ENCODE measurements around the gene FSD2.

Gene FSD2, protein sequence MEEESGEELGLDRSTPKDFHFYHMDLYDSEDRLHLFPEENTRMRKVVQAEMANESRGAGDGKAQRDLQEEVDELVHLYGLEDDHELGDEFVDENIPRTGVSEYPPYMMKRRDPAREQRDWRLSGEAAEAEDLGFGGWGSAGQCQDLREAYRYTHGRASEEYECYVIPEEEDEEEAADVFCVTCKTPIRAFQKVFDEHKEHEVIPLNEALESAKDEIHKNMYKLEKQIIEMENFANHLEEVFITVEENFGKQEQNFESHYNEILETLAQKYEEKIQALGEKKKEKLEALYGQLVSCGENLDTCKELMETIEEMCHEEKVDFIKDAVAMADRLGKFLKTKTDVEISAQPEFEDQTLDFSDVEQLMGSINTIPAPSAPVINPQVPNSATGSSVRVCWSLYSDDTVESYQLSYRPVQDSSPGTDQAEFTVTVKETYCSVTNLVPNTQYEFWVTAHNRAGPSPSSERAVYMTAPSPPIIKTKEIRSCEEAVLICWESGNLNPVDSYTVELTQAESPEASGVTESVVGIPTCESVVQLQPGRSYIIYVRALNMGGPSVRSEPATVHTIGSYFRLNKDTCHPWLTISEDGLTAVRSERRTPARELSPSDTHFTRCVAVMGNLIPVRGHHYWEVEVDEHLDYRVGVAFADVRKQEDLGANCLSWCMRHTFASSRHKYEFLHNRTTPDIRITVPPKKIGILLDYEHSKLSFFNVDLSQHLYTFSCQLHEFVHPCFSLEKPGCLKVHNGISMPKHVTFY

DNA sequence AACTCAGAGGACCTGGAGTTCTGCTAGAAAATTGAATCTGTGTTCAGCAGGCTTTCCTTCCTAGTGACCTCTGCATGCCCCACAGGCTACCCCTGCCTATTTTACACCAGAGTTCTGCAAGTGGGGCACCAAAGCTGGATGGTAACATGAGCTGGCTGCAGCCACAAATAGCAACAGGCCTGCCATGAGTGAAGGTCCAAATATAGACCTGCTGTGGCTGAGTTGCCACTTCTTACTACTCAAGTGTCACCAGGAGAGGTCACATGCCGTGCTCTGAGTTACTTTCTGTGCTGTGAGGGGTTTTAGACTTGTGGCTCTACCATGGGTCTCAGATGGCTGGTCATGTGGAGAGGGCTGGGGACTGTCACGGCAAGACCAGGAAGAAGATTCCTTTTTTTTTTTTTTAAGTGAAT lies at the start of gene FSD2:
Gene FSD2, minus strand, starts transcription at position 76 of the 413 bp plus-strand sequence. CDS start 18,679 bp downstream, outside the sequence.
- DNase-seq, result peak; percentile 93
- in situ Hi-C loops (cut with MboI; ENCODE audit: low pct_unique_long_range_greater_than_20kb, low sequenced_read_pairs), result no loop called here

DNA sequence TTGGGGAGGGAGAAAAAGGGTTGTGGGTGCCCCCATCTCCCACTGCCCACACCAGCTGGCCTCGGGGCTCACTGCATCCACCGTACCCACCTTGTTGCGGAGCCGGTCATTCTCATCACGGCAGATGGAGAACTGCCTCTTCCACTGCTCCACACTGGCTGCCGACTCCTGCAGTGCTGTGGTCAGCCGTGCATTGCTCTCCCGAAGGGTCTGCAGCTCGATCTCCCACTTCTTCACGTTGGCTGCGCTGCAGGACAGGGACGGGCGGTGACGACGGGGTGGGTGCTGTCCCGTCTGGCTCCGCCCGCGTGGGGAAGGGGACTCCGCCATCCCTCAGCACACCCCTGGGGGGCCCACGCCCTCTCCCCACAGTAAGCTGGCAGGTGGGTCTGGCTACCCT lies 48.7 kb upstream of the FSD2 start:
- in situ Hi-C loops (cut with MboI; ENCODE audit: low pct_unique_long_range_greater_than_20kb, low sequenced_read_pairs), result loop anchor here (10.0 kb wide), 1 partner anchor 150 kb away; no protein-coding TSS in a partner anchor
- DNase-seq, result no peak

DNA sequence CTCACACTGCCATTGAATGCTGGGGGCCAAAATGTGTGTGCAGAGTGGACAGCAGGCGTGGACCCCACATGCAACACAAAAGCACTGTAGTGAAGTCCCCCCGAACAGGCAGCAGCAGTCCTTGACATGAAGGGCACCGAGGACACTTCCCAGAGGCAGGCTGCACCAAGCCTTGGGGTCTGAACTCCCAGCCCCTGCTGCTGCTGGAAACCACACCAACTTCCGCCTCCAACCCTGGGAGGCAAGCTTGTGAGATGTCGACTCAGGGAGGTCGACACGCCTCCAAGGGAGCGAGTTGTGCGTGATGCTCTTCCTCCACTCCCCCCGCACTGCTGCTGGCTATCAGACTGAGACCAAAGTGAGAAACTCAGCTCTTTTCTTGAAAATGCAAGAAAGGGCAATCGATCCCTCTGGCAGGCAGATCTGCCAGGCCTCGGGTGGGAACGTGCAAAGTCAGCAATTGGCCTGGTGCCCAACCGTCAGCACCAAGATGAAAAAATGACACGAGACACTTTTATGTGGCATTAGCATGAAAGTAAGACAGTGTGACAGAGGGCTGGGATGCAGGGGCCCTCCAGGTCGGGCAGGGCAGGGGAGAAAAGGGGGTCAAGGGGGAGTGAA lies 47.2 kb upstream of the FSD2 start:
- no peak for DNase-seq
- in situ Hi-C loops (cut with MboI; ENCODE audit: low pct_unique_long_range_greater_than_20kb, low sequenced_read_pairs), result loop anchor here (10.0 kb wide), 1 partner anchor 152 kb away; no protein-coding TSS in a partner anchor

DNA sequence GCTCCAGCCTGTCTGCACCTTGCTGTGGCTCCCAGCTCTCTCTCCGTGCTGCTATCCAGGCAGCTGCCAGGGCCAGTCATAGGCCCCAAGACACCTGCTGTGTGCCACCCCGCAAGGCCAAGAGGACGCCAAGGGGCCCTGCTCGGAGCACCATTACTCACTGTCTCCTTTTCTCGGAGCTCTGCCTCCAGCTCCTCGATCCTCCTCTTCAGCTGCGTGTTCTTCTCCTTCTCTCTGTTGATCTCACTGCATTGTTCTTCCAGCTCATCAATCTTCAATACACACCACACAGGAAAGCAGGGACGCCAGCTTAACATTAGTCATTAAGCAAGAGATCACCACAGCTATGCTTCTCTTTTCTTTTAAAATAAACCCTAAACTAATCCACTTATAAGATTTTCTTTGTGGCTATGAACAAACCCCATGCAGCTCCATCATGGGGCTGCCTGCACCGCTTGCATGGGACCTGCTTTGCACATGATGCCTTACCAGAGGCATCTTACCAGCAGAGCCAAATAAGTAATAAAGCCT lies 46.2 kb upstream of the FSD2 start:
- in situ Hi-C loops (cut with MboI; ENCODE audit: low pct_unique_long_range_greater_than_20kb, low sequenced_read_pairs), result loop anchor here (10.0 kb wide), 1 partner anchor 153 kb away; no protein-coding TSS in a partner anchor
- no peak for DNase-seq

DNA sequence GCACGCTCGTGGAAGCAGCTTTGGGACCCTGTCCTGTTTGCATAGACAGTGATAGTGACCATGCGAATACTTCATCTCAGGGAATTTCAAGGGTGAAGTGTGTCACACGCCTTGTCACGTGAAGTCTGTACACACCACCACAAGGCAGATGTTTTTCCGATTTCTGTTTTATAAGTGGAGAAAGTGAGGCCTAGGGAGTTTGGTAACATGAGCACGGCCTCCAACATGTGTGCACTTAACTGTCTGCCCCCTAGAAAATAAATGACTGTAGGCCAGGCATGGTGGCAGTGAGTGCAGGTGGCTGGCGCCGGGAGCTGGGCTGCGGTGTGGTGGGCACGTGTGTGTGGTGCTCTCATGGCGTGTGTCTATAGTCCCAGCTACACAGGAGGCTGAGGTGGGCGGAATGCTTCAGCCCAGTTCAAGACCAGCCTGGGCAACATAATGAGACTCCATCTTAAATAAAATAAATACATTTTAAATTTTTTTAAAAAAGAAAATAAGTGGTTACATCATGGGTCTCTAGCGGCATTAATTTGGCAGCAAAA lies 45.5 kb upstream of the FSD2 start:
- in situ Hi-C loops (cut with MboI; ENCODE audit: low pct_unique_long_range_greater_than_20kb, low sequenced_read_pairs), result loop anchor here (10.0 kb wide), 1 partner anchor 153 kb away; no protein-coding TSS in a partner anchor
- no peak for DNase-seq

DNA sequence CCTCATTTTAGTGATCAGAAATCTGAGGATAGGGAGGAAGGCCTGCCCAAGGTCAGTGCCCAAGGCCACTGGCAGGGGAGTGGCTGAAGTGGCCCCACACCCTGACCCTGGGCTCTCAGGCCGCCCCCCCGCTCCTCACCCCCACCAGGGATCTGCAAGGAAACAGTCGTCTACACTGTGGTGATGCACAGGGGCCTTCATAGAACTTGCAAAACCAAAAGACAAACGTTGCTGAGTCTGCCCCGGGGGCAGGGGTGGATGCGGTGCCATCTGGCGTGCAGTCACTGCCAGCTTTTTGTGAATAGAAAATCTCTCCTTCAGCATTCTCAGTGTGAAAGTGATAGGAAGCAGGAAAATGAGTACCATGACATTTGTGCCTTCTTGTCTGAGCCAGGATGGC lies 44.9 kb upstream of the FSD2 start:
- in situ Hi-C loops (cut with MboI; ENCODE audit: low pct_unique_long_range_greater_than_20kb, low sequenced_read_pairs), result loop anchor here (10.0 kb wide), 1 partner anchor 154 kb away; no protein-coding TSS in a partner anchor

DNA sequence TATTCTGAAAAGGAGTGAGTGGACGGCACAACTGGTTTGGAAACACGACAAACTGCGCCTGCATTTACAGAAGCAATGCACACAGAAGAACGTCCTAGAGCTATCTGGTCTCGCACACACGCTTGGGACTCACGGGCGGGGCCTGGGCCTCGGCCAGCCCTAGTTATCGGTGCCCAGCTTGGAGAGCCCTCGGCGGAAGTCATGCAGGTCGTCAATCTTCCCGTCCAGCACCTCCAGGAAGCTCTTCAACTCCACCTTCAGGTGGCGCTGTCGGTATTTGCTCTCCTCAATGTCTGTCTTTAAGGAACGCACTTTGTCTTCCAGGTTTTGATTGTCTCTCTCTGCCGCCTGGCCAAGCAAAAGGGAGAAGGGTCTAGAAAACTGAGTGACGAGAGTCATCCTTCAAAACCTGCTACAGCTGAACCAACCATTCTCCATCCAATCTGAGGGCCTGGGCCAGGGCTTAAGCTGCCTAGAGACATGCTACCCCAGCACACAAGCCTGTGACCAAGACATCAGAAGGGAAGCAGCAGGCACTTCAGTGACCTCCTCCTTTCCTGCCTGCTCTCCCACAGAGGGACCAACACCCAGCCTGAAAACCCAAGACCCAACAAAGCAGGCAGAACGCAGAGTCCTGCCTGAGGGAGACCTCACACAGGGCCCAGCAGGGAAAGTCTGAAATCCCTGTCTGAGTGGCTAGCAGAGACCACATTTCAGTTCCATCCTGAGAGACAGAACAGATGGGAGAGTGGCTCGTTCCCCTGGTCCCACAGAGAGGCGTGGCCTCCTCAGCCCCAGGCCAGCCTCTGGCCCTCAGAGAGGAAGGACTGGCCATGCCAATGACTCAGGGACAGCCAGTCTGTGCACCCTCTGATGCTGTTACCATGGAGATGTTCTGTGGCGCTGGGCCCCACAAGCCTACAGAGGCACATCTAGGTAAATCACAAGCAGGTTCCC lies 44.0 kb upstream of the FSD2 start:
- peak; percentile 99 for DNase-seq
- in situ Hi-C loops (cut with MboI; ENCODE audit: low pct_unique_long_range_greater_than_20kb, low sequenced_read_pairs), result loop anchor here (10.0 kb wide), 1 partner anchor 155 kb away; no protein-coding TSS in a partner anchor

More for the DNA sequence above, 44.9 kb upstream of the FSD2 start:
- DNase-seq, result no peak

DNA sequence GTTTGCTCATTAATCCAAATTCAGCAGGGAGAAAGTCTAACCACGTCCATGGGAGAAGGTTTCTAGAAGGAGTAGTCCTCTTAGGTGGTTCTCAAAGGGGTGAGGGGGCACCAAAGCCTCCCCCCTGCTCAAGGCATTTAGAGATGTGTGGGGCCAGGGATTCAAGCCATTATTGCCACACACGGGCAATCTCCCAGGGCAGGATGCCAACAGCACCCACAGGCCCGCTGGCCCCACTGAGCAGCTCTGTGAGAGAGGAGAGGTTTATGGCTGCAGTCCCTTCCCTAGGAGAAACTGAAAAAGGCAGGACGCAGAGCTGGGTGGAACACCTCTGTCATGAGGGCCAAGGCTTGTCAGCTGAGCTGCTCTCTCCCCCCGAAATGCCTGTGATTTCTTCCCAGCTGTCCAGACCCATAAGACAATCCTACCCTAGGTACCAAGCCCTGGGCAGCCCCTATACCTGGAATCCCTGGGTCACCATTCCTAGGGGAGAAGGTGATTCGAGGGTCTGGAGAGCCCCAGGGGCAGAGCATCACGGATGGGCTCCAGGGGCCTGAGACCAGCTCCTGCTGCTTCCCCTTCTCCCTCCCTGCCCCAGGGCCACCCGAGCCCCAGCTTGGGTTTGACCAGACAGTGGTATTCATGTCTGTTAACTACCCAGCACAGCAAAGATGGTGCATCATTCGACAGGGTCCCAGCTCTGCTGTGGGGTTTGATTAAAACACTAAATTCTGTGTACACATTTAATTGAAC lies 42.5 kb upstream of the FSD2 start:
- no peak for DNase-seq
- in situ Hi-C loops (cut with MboI; ENCODE audit: low pct_unique_long_range_greater_than_20kb, low sequenced_read_pairs), result no loop called here

DNA sequence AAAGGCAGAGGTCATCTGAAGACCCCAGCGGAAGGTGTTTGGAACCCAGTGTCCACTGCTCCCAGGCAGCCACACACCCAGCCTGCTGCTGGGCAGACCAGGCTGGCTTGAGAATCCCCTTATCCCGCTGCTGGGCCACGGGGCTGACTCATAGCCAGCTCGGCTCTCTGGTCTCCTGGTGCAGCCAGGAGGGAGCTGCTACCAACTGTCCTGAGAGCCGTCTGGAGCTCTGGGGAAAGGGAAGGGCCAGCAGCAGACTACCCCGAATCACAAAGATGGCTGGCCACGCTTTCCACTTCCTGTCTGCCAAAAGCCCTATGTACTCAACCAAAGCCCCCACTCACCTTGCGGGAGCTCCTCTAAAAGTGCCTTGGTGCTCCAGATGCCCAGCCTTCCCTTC lies 41.8 kb upstream of the FSD2 start:
- no peak for DNase-seq
- in situ Hi-C loops (cut with MboI; ENCODE audit: low pct_unique_long_range_greater_than_20kb, low sequenced_read_pairs), result no loop called here

DNA sequence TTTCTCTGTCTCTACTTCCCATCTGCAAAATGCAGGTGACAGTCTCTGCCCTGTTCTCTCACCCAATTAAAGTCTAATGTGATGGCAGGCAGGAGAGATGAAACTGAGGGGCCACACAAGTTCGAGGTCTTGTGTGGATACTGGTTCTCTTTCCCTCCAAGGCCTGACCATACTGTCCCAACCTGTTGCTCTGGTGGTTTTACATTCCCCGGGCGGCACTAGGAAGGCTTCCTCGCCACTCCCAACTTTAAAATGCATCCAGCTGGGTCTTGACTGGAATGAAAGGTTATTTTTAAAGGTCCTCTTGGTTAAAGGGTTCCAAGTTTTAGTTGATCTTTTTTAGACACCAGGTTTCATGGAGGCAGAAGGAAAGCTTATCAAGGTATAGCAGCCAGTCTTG lies 40.8 kb upstream of the FSD2 start:
- in situ Hi-C loops (cut with MboI; ENCODE audit: low pct_unique_long_range_greater_than_20kb, low sequenced_read_pairs), result no loop called here
- no peak for DNase-seq

DNA sequence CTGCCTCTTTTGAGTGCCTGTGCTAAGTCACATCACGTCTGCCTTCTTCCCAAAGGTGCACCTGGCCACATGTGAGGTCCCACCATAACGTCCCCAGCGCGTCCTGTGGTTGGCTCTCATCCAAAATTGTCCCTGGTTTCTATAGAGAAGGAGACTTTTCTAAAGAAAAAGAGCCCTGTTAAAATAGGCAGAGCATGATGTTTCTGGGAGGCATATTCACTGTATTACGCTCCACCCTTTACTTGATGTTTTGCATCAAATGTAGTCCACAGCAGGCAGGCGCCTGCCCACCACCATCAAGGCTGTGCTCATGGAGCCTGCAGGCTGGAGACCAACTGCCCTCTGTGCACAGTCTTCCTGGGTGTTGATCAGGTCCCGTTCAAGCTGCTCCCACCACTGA lies 39.8 kb upstream of the FSD2 start:
- in situ Hi-C loops (cut with MboI; ENCODE audit: low pct_unique_long_range_greater_than_20kb, low sequenced_read_pairs), result no loop called here
- DNase-seq, result no peak

DNA sequence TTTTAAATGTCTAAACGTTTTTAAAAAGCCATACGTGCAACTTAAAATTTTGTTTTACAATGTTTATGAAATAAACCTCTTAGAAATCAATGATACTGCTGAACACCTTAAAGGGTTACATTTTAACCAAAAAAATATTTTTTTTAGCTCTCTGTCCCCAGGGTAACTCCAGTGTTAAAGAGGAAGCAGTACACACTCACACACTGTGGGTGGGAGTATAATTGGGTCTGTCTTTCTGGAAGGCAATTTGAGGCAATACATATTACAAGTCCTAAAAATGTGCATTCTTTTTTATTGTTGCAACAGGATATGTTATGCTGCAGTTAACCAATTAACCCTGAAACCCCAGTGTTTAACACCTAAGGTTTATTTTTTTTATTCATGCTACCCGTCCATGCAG lies 37.7 kb upstream of the FSD2 start:
- in situ Hi-C loops (cut with MboI; ENCODE audit: low pct_unique_long_range_greater_than_20kb, low sequenced_read_pairs), result no loop called here
- peak; percentile 83 for DNase-seq

DNA sequence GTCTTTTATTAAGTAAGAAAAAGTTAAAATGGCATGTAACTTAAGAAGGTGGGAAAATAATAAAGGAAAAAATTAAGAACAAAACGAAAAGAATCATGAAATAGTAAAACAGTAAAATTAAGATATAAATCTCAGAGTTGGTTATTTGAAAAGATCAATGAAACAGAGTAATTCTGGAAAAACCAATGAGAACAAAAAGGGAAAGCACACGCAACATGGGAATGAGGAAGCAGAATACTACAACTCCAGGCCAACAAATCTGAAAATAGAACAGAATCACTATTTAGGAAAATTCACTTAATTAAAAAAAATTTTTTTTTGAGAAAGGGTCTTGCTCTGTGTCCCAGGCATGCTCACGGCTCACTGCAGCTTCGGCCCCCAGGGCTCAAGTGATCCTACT lies 34.3 kb upstream of the FSD2 start:
- DNase-seq, result no peak
- in situ Hi-C loops (cut with MboI; ENCODE audit: low pct_unique_long_range_greater_than_20kb, low sequenced_read_pairs), result no loop called here

DNA sequence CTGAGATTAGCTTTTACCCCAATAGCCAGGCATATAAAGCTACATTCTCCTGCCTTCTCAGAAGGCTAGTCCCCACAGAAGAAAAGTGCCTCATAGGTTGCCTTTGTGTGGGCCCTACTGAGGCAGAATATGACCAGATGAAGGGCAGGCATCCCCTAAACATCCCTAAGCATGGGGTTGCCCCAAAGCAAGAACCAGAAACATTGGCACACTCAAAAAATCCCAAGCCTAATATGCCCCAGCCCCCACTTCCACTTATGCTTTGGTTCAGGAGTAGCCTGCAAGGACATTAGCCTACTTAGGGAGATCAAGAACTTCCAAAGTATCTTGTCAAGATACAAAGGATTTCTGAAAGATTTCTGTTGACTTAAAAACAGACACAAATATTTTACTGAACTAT lies 33.3 kb upstream of the FSD2 start:
- in situ Hi-C loops (cut with MboI; ENCODE audit: low pct_unique_long_range_greater_than_20kb, low sequenced_read_pairs), result no loop called here
- DNase-seq, result no peak

DNA sequence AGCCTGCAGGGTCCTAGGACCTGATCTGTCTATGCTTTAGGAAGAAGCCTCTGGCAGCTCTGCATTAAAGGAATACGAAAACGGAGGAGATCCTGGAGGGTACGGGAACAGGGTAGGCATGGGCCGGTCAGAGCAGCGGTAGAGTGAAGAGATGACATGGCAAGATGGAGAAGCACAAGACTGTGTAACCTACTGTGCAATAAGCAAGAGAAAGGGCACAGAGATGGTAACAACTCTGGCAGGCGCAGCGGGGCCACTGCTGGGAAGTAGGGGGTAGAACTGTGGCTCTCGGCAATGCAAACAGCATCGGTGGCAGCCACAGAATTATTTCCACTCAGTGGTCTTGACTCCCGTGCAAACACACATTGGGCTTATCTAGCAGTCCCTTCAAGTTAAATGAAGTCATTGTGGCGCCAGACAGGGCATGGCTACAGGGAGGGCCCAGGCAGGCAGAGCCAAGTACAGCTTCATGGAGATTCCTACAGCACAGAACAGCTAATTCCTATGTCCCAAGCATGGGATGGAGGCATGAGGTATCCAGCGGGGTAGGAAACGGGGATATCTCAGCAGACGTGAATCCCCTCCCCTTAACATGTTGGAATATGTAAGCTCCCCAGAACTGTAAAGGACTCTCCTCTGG lies 32.3 kb upstream of the FSD2 start:
- DNase-seq, result no peak
- in situ Hi-C loops (cut with MboI; ENCODE audit: low pct_unique_long_range_greater_than_20kb, low sequenced_read_pairs), result no loop called here

DNA sequence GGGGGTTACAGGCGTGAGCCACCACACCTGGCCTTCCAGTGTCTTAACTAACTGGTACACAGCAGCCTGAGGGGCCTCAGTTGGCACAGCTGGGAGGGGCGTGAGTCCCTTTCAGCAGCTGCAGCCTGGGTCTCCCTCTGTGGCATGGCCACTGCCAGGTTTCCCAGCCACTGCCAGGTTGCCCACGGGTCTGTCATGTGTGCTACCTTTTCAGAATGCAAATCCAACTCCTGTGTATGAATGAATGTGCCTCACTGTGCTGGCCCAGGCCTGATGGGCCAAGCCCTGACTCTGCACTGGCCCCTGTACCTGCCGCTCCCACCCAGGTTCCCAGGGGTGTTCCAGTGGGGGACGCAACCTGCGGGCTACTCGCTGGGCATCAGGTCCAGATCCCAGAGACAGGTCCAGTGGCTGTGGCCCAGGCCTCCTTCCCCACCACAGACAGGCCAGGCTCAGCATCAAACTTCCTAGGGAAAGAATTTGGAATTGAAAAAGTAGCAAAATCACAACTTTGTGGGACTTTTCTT lies 29.6 kb upstream of the FSD2 start:
- in situ Hi-C loops (cut with MboI; ENCODE audit: low pct_unique_long_range_greater_than_20kb, low sequenced_read_pairs), result no loop called here
- DNase-seq, result no peak

DNA sequence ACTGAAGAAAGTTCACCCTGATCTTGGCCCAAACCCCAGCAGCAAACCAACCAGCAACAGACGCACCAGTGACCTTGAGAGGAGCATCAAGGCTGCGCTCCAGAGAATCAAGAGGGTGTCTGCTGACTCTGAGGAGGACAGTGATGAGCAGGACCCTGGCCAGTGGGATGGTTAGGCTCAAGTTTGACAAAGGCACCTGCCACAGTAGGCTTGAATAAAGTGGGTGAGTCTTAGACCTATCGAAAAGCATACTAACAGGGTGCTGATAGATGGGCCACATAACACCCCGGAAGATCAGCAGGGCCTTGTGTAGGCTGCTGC lies 27.5 kb upstream of the FSD2 start:
- in situ Hi-C loops (cut with MboI; ENCODE audit: low pct_unique_long_range_greater_than_20kb, low sequenced_read_pairs), result no loop called here
- DNase-seq, result no peak

Data from KBM-7 (cell line).